Left hindlimb (tissue), 1 donor: ENCODE measurements around the gene FBXL4.

Experiments used
- DNase-seq: peaks from one replicate; pipeline ENCODE4 v3.0.0-alpha.2; 2018

The FBXL4 gene

GRCh38 chr6:98824162-98824901 is 123.4 kb downstream of the FBXL4 start:
- no peak for DNase-seq

- DNase-seq, result no peak
Measured at GRCh38 chr6:98823428-98824161, 124.2 kb downstream of the FBXL4 start.

- no peak for DNase-seq
Measured at GRCh38 chr6:98821756-98822405, 125.9 kb downstream of the FBXL4 start.
